Mesenchymal stem cell (in vitro differentiated cells and primary cell): ENCODE results near the gene RAC3.

Source experiments
- DNase-seq: peaks from one replicate; pipeline ENCODE4 v3.0.0-alpha.2; 2013
- H2AFZ ChIP-seq: one replicate; pipeline ENCODE4 v1.6.1; 2013; ENCODE audit warnings: low read depth, mild to moderate bottlenecking, control low read depth, inconsistent platforms, low read length, moderate library complexity
- H2AK5ac ChIP-seq: 2 replicates; pipeline ENCODE4 v1.6.1; 2013; ENCODE audit warnings: low read length, moderate library complexity, mild to moderate bottlenecking, inconsistent platforms; ENCODE audit not compliant: severe bottlenecking
- H2BK120ac ChIP-seq: one replicate; pipeline ENCODE4 v1.6.1; 2013; ENCODE audit warnings: low read depth, mild to moderate bottlenecking, inconsistent platforms, low read length, moderate library complexity
- H2BK12ac ChIP-seq, 2 experiments: one replicate each; pipeline ENCODE4 v1.6.1; 2013; ENCODE audit warnings: inconsistent platforms in 2 of 2, low read length in 2 of 2, mild to moderate bottlenecking in 2 of 2, moderate library complexity in 2 of 2, control low read depth in 1 of 2
- H2BK15ac ChIP-seq: one replicate; pipeline ENCODE4 v1.6.1; 2013; ENCODE audit warnings: mild to moderate bottlenecking, low read depth, inconsistent platforms; ENCODE audit not compliant: poor library complexity, severe bottlenecking
- H2BK5ac ChIP-seq: 2 replicates; pipeline ENCODE4 v1.6.1; 2013; ENCODE audit warnings: low read depth, mild to moderate bottlenecking, low read length, control low read depth, inconsistent platforms; ENCODE audit not compliant: poor library complexity, severe bottlenecking
- H3K14ac ChIP-seq, 2 experiments: one replicate each; pipeline ENCODE4 v1.6.1; 2013; ENCODE audit warnings: inconsistent platforms in 2 of 2, low read length in 2 of 2, control low read depth in 1 of 2, mild to moderate bottlenecking in 1 of 2, moderate library complexity in 1 of 2
- H3K18ac ChIP-seq, 2 experiments: one replicate each; pipeline ENCODE4 v1.6.1; 2013; ENCODE audit warnings: inconsistent platforms in 2 of 2, low read length in 2 of 2, control low read depth in 1 of 2, low read depth in 1 of 2, mild to moderate bottlenecking in 1 of 2
- H3K23ac ChIP-seq, 2 experiments: one replicate each; pipeline ENCODE4 v1.6.1; 2013; ENCODE audit warnings: inconsistent platforms in 2 of 2, low read length in 2 of 2, mild to moderate bottlenecking in 2 of 2, moderate library complexity in 2 of 2, control low read depth in 1 of 2
- H3K27ac ChIP-seq: 2 replicates; pipeline ENCODE4 v1.5.1; 2013; ENCODE audit warnings: mild to moderate bottlenecking, moderate library complexity, low read length, control low read depth, inconsistent platforms; ENCODE audit not compliant: poor library complexity, severe bottlenecking
- H3K27me3 ChIP-seq, 2 experiments: 2 replicates each; pipeline versions ENCODE4 v1.6.1 to v1.7.0; 2013; ENCODE audit warnings: low read length in 2 of 2, mild to moderate bottlenecking in 2 of 2, moderate library complexity in 2 of 2, control low read depth in 1 of 2, inconsistent platforms in 1 of 2; ENCODE audit not compliant: control insufficient read depth in 1 of 2, insufficient read depth in 1 of 2
- H3K36me3 ChIP-seq, 2 experiments: 2 replicates each; pipeline versions ENCODE4 v1.6.1 to v1.7.0; 2013; ENCODE audit warnings: low read length in 2 of 2, control low read depth in 1 of 2, inconsistent platforms in 1 of 2, low read depth in 1 of 2, mild to moderate bottlenecking in 1 of 2; ENCODE audit not compliant: insufficient read depth in 2 of 2, control insufficient read depth in 1 of 2
- H3K4ac ChIP-seq, 2 experiments: one replicate each; pipeline ENCODE4 v1.6.1; 2013; ENCODE audit warnings: inconsistent platforms in 2 of 2, low read length in 2 of 2, mild to moderate bottlenecking in 2 of 2, moderate library complexity in 2 of 2, control low read depth in 1 of 2, low read depth in 1 of 2
- H3K4me1 ChIP-seq: 2 replicates; pipeline ENCODE4 v1.6.1; 2013; ENCODE audit warnings: low read depth, low read length, control low read depth; ENCODE audit not compliant: control insufficient read depth, insufficient read depth
- H3K4me2 ChIP-seq: 2 replicates; pipeline ENCODE4 v1.6.1; 2013; ENCODE audit warnings: low read length, mild to moderate bottlenecking, inconsistent platforms; ENCODE audit not compliant: poor library complexity, severe bottlenecking
- H3K4me3 ChIP-seq, 2 experiments: 2 replicates each; pipeline versions ENCODE4 v1.5.1 to v1.7.0; 2013; ENCODE audit warnings: low read length in 2 of 2, mild to moderate bottlenecking in 2 of 2, control low read depth in 1 of 2, low read depth in 1 of 2; ENCODE audit not compliant: insufficient read depth in 1 of 2
- H3K79me1 ChIP-seq: replicated peaks from 2 replicates; pipeline ENCODE4 v1.6.1; 2013; ENCODE audit warnings: mild to moderate bottlenecking, control low read depth, low read length, inconsistent platforms; ENCODE audit not compliant: poor library complexity, severe bottlenecking
- H3K9ac ChIP-seq: 2 replicates; pipeline ENCODE4 v1.7.0; 2013; ENCODE audit warnings: mild to moderate bottlenecking, low read length, moderate library complexity
- H3K9me3 ChIP-seq: 2 replicates; pipeline ENCODE4 v1.7.0; 2013; ENCODE audit warnings: mild to moderate bottlenecking, low read length; ENCODE audit not compliant: control insufficient read depth
- H4K8ac ChIP-seq: one replicate; pipeline ENCODE4 v1.6.1; 2013; ENCODE audit warnings: inconsistent platforms, mild to moderate bottlenecking, low read length, moderate library complexity
- H4K91ac ChIP-seq: one replicate; pipeline ENCODE4 v1.6.1; 2013; ENCODE audit warnings: mild to moderate bottlenecking, low read length, inconsistent platforms
- WGBS: methylation state at CpG from one replicate; pipeline ENCODE4 v1.1.7; 2013; ENCODE audit warnings: mixed read lengths; 5-methylcytosine and 5-hydroxymethylcytosine counted together

The RAC3 gene

DNA sequence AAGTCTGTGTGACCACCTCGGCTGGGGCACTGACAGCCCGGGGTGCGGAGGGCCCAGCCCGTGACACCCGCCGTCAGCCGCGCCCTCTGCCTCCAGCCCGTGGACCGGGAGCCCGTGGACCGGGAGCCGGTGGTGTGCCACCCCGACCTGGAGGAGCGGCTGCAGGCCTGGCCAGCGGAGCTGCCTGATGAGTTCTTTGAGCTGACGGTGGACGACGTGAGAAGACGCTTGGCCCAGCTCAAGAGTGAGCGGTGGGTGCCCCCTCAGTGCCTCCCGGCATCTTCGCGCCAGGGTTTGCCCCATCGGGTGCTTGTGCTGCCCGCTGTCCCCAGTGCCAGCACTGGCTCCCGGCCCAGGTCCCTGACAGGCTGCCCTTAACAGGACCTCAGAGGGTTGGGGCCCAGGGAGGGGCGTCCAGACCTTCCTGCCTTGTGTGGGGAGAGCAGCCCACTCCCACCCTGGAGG lies 22.5 kb upstream of the RAC3 start:
- no peak overlapping the region for H2BK12ac ChIP-seq
- no peak overlapping the region for H3K4me2 ChIP-seq
- H3K23ac ChIP-seq: no peak overlapping the region
- peaks cover 6% of the 10 kb centered on the region for H3K79me1 ChIP-seq
- H3K14ac ChIP-seq: no peak overlapping the region
- H3K4me3 ChIP-seq: no peak overlapping the region
- H3K18ac ChIP-seq: no peak overlapping the region
- no peak overlapping the region for H4K91ac ChIP-seq
- H3K36me3 ChIP-seq: peaks cover 0 to 57% of the 10 kb centered on the region in 2 experiments
- no peak overlapping the region for H3K4ac ChIP-seq
- no peak overlapping the region for H2BK120ac ChIP-seq
- no peak overlapping the region for H3K9ac ChIP-seq
- H3K27me3 ChIP-seq: no peaks in the 10 kb centered on the region
- WGBS: 98% methylated on average over 28 of the region's 28 CpGs
- H2AFZ ChIP-seq: no peak overlapping the region
- peak overlapping the region; percentile 9 for H2BK15ac ChIP-seq
- H2AK5ac ChIP-seq: no peak overlapping the region
- H3K27ac ChIP-seq: no peak overlapping the region
- no peak overlapping the region for H2BK5ac ChIP-seq
- H4K8ac ChIP-seq: no peak overlapping the region
- no peaks in the 10 kb centered on the region for H3K9me3 ChIP-seq
- peaks cover 55% of the 10 kb centered on the region for H3K4me1 ChIP-seq
- no peak for DNase-seq

DNA sequence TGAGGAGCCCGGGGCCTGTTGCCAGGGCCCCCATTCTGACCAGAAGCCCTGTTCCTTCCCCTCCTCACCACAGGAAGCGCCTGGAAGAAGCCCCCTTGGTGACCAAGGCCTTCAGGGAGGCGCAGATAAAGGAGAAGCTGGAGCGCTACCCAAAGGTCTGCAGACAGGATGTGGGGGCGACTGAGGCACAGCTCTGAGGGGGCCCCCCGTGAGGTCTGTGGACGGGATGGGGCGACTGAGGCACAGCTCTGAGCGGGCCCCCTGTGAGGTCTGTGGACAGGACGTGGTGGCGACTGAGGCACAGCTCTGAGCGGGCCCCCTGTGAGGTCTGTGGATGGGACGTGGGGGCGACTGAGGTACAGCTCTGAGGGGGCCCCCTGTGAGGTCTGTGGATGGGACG lies 22.1 kb upstream of the RAC3 start:
- Histone ChIP-seq H3K79me1 (peaks cover 6% of the 10 kb centered on the region), H3K23ac (no peak overlapping the region), H4K91ac (no peak overlapping the region), H3K36me3 (peaks cover 0 to 62% of the 10 kb centered on the region in 2 experiments), H3K9me3 (no peaks in the 10 kb centered on the region), H2BK12ac (no peak overlapping the region), H3K4me3 (no peak overlapping the region), H2AFZ (no peak overlapping the region), H3K18ac (no peak overlapping the region), H2AK5ac (no peak overlapping the region), H3K14ac (no peak overlapping the region), H3K9ac (no peak overlapping the region), H2BK5ac (no peak overlapping the region), H3K27ac (no peak overlapping the region), H3K27me3 (no peaks in the 10 kb centered on the region), H3K4me1 (peaks cover 51% of the 10 kb centered on the region), H2BK120ac (no peak overlapping the region), H2BK15ac (no peak overlapping the region), H4K8ac (no peak overlapping the region), H3K4me2 (no peak overlapping the region), H3K4ac (no peak overlapping the region)
- WGBS: 91% methylated on average over 15 of the region's 15 CpGs
- DNase-seq: no peak

DNA sequence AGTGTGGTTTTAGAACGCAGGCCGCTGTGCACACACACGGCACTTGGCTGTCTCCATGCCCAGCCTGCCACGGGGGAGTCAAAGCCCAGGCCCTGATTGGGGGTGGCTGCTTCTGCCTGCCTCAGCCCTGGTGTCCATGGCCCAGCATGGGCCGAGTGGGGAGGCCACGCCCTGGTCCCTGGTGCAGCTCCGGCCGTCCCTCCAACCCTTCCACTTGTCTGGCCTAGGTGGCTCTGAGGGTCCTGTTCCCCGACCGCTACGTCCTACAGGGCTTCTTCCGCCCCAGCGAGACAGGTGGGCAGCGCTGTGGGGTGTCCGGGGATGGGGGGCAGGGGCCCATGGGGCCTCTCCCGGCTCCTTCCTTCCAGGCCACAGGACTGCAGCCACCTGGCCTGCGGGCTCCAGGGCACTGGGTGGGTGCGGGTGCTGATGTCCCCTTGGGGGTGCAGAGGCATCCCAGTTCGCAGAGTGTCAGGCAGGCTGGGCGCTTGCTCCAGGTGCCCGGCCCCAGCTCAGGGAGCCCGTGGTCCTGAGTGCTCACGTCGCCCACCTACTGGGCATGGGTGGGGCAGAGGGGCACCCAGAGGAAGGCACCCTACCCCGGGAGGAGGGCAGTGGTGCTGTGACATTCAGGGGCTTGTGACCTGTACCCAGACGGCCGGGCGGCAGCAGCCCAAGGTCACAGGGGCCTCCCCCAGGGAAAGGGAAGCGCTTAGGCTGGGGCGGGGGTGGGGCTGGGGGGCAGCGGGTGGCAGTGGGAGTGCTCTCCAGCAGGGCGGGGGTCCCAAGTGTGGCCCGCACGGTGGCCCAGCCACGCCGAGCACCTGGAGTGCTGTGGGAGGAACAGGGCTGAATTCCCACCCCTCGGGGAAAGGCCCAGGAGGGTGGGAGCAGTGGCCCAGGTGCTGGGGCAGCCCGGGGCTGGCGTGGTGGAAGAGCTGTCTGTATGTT lies 20.6 kb upstream of the RAC3 start:
- 97% methylated on average over 39 of the region's 39 CpGs for WGBS
- Histone ChIP-seq H3K9me3 (no peaks in the 10 kb centered on the region), H4K91ac (no peak overlapping the region), H3K36me3 (peaks cover 0 to 69% of the 10 kb centered on the region in 2 experiments), H3K9ac (no peak overlapping the region), H2BK12ac (no peak overlapping the region), H2BK120ac (no peak overlapping the region), H3K4ac (no peak overlapping the region), H3K23ac (no peak overlapping the region), H3K27ac (no peak overlapping the region), H3K18ac (no peak overlapping the region), H3K79me1 (peaks cover 4% of the 10 kb centered on the region), H3K27me3 (no peaks in the 10 kb centered on the region), H2BK5ac (no peak overlapping the region), H2BK15ac (no peak overlapping the region), H2AFZ (no peak overlapping the region), H4K8ac (no peak overlapping the region), H3K4me1 (peaks cover 37% of the 10 kb centered on the region), H3K4me3 (no peak overlapping the region), H3K14ac (no peak overlapping the region), H2AK5ac (no peak overlapping the region), H3K4me2 (no peak overlapping the region)
- DNase-seq: no peak

DNA sequence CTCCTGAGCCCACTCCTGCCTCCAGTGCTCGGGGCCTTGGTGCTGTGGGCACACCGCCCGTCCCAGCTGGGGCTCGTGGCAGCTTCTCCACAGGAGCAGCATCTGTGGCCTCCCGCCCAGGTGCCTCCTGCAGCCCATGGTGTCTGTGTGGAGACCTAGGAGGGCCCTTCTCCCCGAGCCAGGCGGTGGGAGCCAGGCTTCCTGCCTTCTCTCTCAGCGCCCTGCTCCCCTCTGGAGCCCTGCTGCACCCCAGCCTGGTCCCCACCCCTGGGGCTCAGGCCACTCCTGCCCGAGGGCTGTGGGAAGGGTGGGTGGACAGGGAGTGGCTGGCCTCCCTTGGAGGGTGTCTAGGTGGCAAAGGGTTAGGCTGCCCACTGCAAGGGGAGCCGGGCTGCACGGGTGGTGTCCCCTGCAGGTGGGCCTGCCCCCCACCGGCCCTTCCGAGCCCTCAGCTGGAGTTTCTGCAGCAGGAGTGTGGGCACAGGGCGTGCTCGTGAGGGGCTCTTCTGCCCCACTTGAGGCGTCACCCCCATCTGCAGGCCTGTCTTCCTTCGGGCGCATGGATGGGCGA lies 19.8 kb upstream of the RAC3 start:
- H3K4ac ChIP-seq: no peak overlapping the region
- no peak overlapping the region for H3K9ac ChIP-seq
- H2AK5ac ChIP-seq: no peak overlapping the region
- H4K91ac ChIP-seq: no peak overlapping the region
- H2BK15ac ChIP-seq: no peak overlapping the region
- no peak overlapping the region for H3K18ac ChIP-seq
- H3K4me2 ChIP-seq: no peak overlapping the region
- no peak overlapping the region for H2BK5ac ChIP-seq
- no peak for DNase-seq
- WGBS: 96% methylated on average over 19 of the region's 19 CpGs
- no peak overlapping the region for H3K23ac ChIP-seq
- no peak overlapping the region for H2AFZ ChIP-seq
- H3K27me3 ChIP-seq: no peaks in the 10 kb centered on the region
- H3K36me3 ChIP-seq: peaks cover 0 to 69% of the 10 kb centered on the region in 2 experiments
- no peaks in the 10 kb centered on the region for H3K9me3 ChIP-seq
- no peak overlapping the region for H3K4me3 ChIP-seq
- H4K8ac ChIP-seq: no peak overlapping the region
- no peak overlapping the region for H3K27ac ChIP-seq
- no peak overlapping the region for H2BK120ac ChIP-seq
- no peak overlapping the region for H2BK12ac ChIP-seq
- peaks cover 29% of the 10 kb centered on the region for H3K4me1 ChIP-seq
- no peak overlapping the region for H3K14ac ChIP-seq
- H3K79me1 ChIP-seq: peaks cover 4% of the 10 kb centered on the region
